Caco-2 (cell line): Measurements from ENCODE around the gene LZTS2. TPM values are rescaled to one million over a fixed set of nuclear protein-coding genes. Genes with fewer than 3 reads are reported as not detected.

Experiments
- BruUV-seq: library from RNA; stranded (reverse); fragments of 400-500 nt; replicated peaks from 2 replicates; lab custom pipeline; 2021; lab: Mats Ljungman, UMichigan
- CTCF ChIA-PET: fragments of 300-600 bp; sonication (Branson Sonifier 250); formaldehyde crosslinking; loops from one replicate; lab custom pipeline; 2022; ENCODE audit warnings: antibody characterized with exemption; lab: Charles Lee
- POLR2A ChIA-PET: fragments of 300-600 bp; sonication (Branson Sonifier 250); formaldehyde crosslinking; loops from one replicate; lab custom pipeline; 2022; ENCODE audit warnings: antibody characterized with exemption; lab: Charles Lee
- DNase-seq, 2 experiments: peaks; one replicate each; pipeline versions ENCODE4 v3.0.0 to v3.0.0-alpha.2; 2020 to 2022
- H3K27me3 ChIP-seq: replicated peaks from 2 replicates; pipeline ENCODE4 v1.6.0; 2011; ENCODE audit warnings: low read length; ENCODE audit not compliant: control insufficient read depth, insufficient read depth
- H3K36me3 ChIP-seq: 2 replicates; pipeline ENCODE4 v1.5.1; 2011; ENCODE audit warnings: low read length; ENCODE audit not compliant: control insufficient read depth, insufficient read depth
- H3K4me1 ChIP-seq: fragments of 250-450 bp; sonication (Bioruptor Pico); 2 replicates; pipeline ENCODE4 v1.5.1; 2020; ENCODE audit warnings: mild to moderate bottlenecking
- H3K4me3 ChIP-seq: 2 replicates; pipeline ENCODE4 v1.5.1; 2011; ENCODE audit warnings: low read depth, mild to moderate bottlenecking, control low read depth, low read length
- H3K9me3 ChIP-seq: fragments of 250-450 bp; sonication (Bioruptor Pico); 2 replicates; pipeline ENCODE4 v1.5.1; 2020; ENCODE audit warnings: mild to moderate bottlenecking, moderate library complexity
- H3K27ac Mint-ChIP-seq: one replicate; pipeline ENCODE4 v1.8.0; 2022; ENCODE audit warnings: mixed read lengths; ENCODE audit not compliant: unreplicated experiment
- H3K27me3 Mint-ChIP-seq: one replicate; pipeline ENCODE4 v1.8.0; 2022; ENCODE audit warnings: mixed read lengths; ENCODE audit not compliant: insufficient read depth, unreplicated experiment
- H3K36me3 Mint-ChIP-seq: one replicate; pipeline ENCODE4 v1.8.0; 2022; ENCODE audit warnings: mild to moderate bottlenecking, mixed read lengths; ENCODE audit not compliant: insufficient read depth, unreplicated experiment
- H3K4me1 Mint-ChIP-seq: one replicate; pipeline ENCODE4 v1.8.0; 2022; ENCODE audit warnings: low read depth, mixed read lengths; ENCODE audit not compliant: unreplicated experiment
- H3K4me3 Mint-ChIP-seq: one replicate; pipeline ENCODE4 v1.8.0; 2022; ENCODE audit warnings: mild to moderate bottlenecking, moderate library complexity, mixed read lengths; ENCODE audit not compliant: unreplicated experiment
- H3K9me3 Mint-ChIP-seq: one replicate; pipeline ENCODE4 v1.8.0; 2022; ENCODE audit warnings: mixed read lengths; ENCODE audit not compliant: unreplicated experiment
- intact Hi-C: fragments of 100-400 bp; cut with micrococcal nuclease; formaldehyde crosslinking; loops from one replicate; pipeline ENCODE4 v1.10.0; 2022; ENCODE audit not compliant: unreplicated experiment
- total RNA-seq: library from RNA; stranded (reverse); gene quantifications from 2 replicates; pipeline ENCODE4 v1.2.3, GENCODE V29; 2022
- TF ChIP-seq, protein P1 (sequence below), 2 experiments: fragments of 200-600 bp in 1 of 2; IDR thresholded peaks; 1 replicate in 1 of 2; 2 replicates in 1 of 2; pipeline versions ENCODE4 v1.5.1 to v1.8.0; 2011 to 2022; ENCODE audit warnings: antibody characterized with exemption in 1 of 2, control low read depth in 1 of 2, inconsistent platforms in 1 of 2, low read depth in 1 of 2, low read length in 1 of 2, mild to moderate bottlenecking in 1 of 2, moderate library complexity in 1 of 2; ENCODE audit not compliant: insufficient read depth in 1 of 2, severe bottlenecking in 1 of 2, unreplicated experiment in 1 of 2

LZTS2 gene
- total RNA-seq, 1 experiment from 2014 or later: 53.3 TPM

DNA sequence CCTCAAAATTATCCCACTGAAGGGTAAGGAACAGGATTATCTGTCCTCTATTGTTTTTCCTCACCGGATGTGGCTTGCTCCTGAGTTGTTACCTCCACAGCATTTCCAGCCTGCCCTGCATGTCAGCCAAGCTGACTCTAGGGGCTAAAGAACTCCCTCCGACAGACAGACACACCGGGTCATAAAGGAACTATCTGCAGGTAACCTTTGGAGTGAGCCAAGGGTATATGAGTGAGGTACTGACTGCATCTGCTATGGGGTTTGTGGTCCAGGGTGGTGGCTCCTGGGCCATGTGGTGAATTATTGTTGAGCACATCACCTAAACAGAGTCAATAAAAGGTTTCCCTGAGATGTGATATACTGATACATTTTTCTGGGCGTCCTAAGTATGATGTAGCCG is 55.3 kb downstream of the LZTS2 start:
- no peaks in the 10 kb centered on the region for H3K9me3 Mint-ChIP-seq
- peaks cover under 1% of the 10 kb centered on the region for H3K36me3 Mint-ChIP-seq
- H3K4me1 Mint-ChIP-seq: peaks cover 7% of the 10 kb centered on the region
- BruUV-seq: no TSS peak
- no peak overlapping the region for H3K4me3 ChIP-seq
- no peaks in the 10 kb centered on the region for H3K9me3 ChIP-seq
- TF ChIP-seq, protein P1, sequence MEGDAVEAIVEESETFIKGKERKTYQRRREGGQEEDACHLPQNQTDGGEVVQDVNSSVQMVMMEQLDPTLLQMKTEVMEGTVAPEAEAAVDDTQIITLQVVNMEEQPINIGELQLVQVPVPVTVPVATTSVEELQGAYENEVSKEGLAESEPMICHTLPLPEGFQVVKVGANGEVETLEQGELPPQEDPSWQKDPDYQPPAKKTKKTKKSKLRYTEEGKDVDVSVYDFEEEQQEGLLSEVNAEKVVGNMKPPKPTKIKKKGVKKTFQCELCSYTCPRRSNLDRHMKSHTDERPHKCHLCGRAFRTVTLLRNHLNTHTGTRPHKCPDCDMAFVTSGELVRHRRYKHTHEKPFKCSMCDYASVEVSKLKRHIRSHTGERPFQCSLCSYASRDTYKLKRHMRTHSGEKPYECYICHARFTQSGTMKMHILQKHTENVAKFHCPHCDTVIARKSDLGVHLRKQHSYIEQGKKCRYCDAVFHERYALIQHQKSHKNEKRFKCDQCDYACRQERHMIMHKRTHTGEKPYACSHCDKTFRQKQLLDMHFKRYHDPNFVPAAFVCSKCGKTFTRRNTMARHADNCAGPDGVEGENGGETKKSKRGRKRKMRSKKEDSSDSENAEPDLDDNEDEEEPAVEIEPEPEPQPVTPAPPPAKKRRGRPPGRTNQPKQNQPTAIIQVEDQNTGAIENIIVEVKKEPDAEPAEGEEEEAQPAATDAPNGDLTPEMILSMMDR (IDR thresholded peaks at IDR 0.05; ENCODE audit: insufficient read depth in 1 of 2, low read depth in 1 of 2, low read length in 1 of 2, severe bottlenecking in 1 of 2, unreplicated experiment in 1 of 2): no peak
- intact Hi-C loops: loop anchor here (1.0 kb wide), 1 partner anchor 14 kb away; no protein-coding TSS in a partner anchor
- no peaks in the 10 kb centered on the region for H3K27me3 Mint-ChIP-seq
- no peaks in the 10 kb centered on the region for H3K27me3 ChIP-seq
- no peak for DNase-seq
- peaks cover 7% of the 10 kb centered on the region; the same call in 1 of the 2 replicates for H3K4me1 ChIP-seq
- no peak overlapping the region for H3K27ac Mint-ChIP-seq
- peaks cover 1% of the 10 kb centered on the region; the same call in 1 of the 2 replicates for H3K36me3 ChIP-seq
- H3K4me3 Mint-ChIP-seq: no peak overlapping the region
- CTCF ChIA-PET: interaction anchor here (0.8 to 1.7 kb wide), 6 partner anchors 9 to 87 kb away, joined by 3 to 18 read pairs (median 5); partner anchors contain the start of genes PDZD7 and SFXN3
- POLR2A ChIA-PET: no interaction called here

GRCh38 chr10:101055411-101055810 is 55.8 kb downstream of the LZTS2 start:
- TF ChIP-seq, protein P1 (IDR thresholded peaks at IDR 0.05; ENCODE audit: insufficient read depth in 1 of 2, low read depth in 1 of 2, low read length in 1 of 2, severe bottlenecking in 1 of 2, unreplicated experiment in 1 of 2): peak in 1 of 2 experiments; percentile 72
- no peak overlapping the region for H3K27ac Mint-ChIP-seq
- Histone ChIP-seq H3K4me3 (no peak overlapping the region), H3K9me3 (no peaks in the 10 kb centered on the region), H3K27me3 (no peaks in the 10 kb centered on the region), H3K4me1 (peaks cover 7% of the 10 kb centered on the region; the same call in 1 of the 2 replicates), H3K36me3 (peaks cover 1% of the 10 kb centered on the region; the same call in 1 of the 2 replicates)
- H3K27me3 Mint-ChIP-seq: no peaks in the 10 kb centered on the region
- no peaks in the 10 kb centered on the region for H3K9me3 Mint-ChIP-seq
- intact Hi-C loops: loop anchor here (1.0 kb wide), 1 partner anchor 14 kb away; no protein-coding TSS in a partner anchor
- no TSS peak for BruUV-seq
- ChIA-PET POLR2A (no interaction called here), CTCF (interaction anchor here (0.8 to 1.7 kb wide), 7 partner anchors 10 to 87 kb away, joined by 3 to 18 read pairs (median 5); partner anchors contain the start of genes PDZD7 and SFXN3)
- no peak overlapping the region for H3K4me3 Mint-ChIP-seq
- no peak for DNase-seq
- peaks cover 7% of the 10 kb centered on the region for H3K4me1 Mint-ChIP-seq
- peaks cover 6% of the 10 kb centered on the region for H3K36me3 Mint-ChIP-seq

DNA sequence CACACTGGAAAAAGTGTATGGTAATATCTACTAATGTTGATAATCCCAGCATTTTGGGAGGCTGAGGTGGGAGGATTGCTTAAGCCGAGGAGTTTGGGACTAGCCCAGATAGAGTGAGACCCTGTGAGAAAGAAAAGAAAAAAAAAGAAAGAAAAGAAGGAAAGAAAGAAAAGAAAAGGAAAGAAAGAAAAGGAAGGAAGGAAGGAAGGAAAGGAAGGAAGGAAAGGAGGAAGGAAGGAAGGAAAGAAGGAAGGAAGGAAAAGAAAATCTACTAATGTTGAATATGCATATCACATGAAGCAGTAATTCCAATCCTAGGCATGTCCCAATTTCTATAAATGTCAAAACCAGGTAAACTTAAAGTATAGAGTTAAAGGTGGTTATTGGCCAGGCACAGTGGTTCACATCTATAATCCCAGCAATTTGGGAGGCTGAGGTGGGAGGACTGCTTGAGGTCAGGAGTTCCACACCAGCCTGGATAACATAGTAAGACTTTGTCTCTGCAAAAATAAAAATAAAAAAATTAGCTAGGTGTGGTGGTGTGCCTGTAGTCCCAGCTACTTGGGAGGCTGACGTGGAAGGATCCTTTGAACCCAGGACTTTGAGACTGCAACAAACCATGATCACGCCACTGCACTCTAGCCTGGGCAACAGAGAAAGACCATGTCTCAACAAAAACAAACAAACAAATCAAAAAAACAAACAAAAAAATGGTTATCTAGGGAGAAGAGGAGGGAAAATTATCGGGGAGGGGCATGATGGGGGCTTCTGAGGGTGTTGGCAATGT is 57.0 kb downstream of the LZTS2 start:
- ChIA-PET POLR2A (interaction anchor here (0.6 kb wide), 1 partner anchor 37 kb away, joined by 3 read pairs; no protein-coding TSS in a partner anchor), CTCF (interaction anchor here (1.4 to 1.7 kb wide), 2 partner anchors 10 to 13 kb away, joined by 6 to 18 read pairs; no protein-coding TSS in a partner anchor)
- Histone ChIP-seq H3K36me3 (peaks cover 1% of the 10 kb centered on the region; the same call in 1 of the 2 replicates), H3K4me3 (no peak overlapping the region), H3K27me3 (no peaks in the 10 kb centered on the region), H3K4me1 (peaks cover 7% of the 10 kb centered on the region; the same call in 1 of the 2 replicates), H3K9me3 (no peaks in the 10 kb centered on the region)
- intact Hi-C loops: no loop called here
- Mint-ChIP-seq H3K27me3 (no peaks in the 10 kb centered on the region), H3K27ac (no peak overlapping the region), H3K36me3 (peaks cover 18% of the 10 kb centered on the region), H3K4me3 (no peak overlapping the region), H3K4me1 (peaks cover 7% of the 10 kb centered on the region), H3K9me3 (no peaks in the 10 kb centered on the region)
- no peak for DNase-seq
- no TSS peak for BruUV-seq
- TF ChIP-seq, protein P1 (IDR thresholded peaks at IDR 0.05; ENCODE audit: insufficient read depth in 1 of 2, low read depth in 1 of 2, low read length in 1 of 2, severe bottlenecking in 1 of 2, unreplicated experiment in 1 of 2): no peak
